DOHH2 (cell line): ENCODE measurements around the gene LIN37.

ENCODE experiments used
- EZH2phosphoT487 ChIP-seq: fragments of 200-600 bp; sonication (generic); IDR thresholded peaks from 2 replicates; pipeline ENCODE4 v1.6.1; 2017; ENCODE audit warnings: borderline replicate concordance, mild to moderate bottlenecking, antibody characterized with exemption, low read length, moderate library complexity, mixed read lengths
- TF ChIP-seq, protein P1 (sequence below): fragments of 200-600 bp; sonication (generic); IDR thresholded peaks from one replicate; pipeline ENCODE4 v1.5.1; 2014; ENCODE audit warnings: antibody characterized with exemption, mild to moderate bottlenecking, low read depth, low read length; ENCODE audit not compliant: poor library complexity, severe bottlenecking

- TF ChIP-seq, protein P1, sequence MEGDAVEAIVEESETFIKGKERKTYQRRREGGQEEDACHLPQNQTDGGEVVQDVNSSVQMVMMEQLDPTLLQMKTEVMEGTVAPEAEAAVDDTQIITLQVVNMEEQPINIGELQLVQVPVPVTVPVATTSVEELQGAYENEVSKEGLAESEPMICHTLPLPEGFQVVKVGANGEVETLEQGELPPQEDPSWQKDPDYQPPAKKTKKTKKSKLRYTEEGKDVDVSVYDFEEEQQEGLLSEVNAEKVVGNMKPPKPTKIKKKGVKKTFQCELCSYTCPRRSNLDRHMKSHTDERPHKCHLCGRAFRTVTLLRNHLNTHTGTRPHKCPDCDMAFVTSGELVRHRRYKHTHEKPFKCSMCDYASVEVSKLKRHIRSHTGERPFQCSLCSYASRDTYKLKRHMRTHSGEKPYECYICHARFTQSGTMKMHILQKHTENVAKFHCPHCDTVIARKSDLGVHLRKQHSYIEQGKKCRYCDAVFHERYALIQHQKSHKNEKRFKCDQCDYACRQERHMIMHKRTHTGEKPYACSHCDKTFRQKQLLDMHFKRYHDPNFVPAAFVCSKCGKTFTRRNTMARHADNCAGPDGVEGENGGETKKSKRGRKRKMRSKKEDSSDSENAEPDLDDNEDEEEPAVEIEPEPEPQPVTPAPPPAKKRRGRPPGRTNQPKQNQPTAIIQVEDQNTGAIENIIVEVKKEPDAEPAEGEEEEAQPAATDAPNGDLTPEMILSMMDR, result no peak
- TF ChIP-seq EZH2phosphoT487, result no peak
Observed at GRCh38 chr19:35703343-35703742, 45.0 kb upstream of the LIN37 start.
